Panc1 (cell line): ENCODE results near the gene LUC7L.

ENCODE experiments used
- CTCF ChIP-seq: fragments of 450-650 bp; IDR thresholded peaks from 2 replicates; pipeline ENCODE4 v1.5.1; 2017; ENCODE audit warnings: mild to moderate bottlenecking
- POLR2AphosphoS5 ChIP-seq: IDR thresholded peaks from 2 replicates; pipeline ENCODE4 v1.6.1; 2012; ENCODE audit warnings: mild to moderate bottlenecking, low read depth, low read length, moderate library complexity
- REST ChIP-seq, 2 experiments: IDR thresholded peaks; 2 replicates each; pipeline ENCODE4 v1.6.1; 2011 to 2012; ENCODE audit warnings: low read depth in 2 of 2, control low read depth in 1 of 2, low read length in 1 of 2, mild to moderate bottlenecking in 1 of 2, moderate library complexity in 1 of 2; ENCODE audit not compliant: insufficient read depth in 1 of 2
- SIN3A ChIP-seq: IDR thresholded peaks from 2 replicates; pipeline ENCODE4 v1.6.1; 2012; ENCODE audit warnings: low read depth, mild to moderate bottlenecking, low read length, moderate library complexity, borderline replicate concordance; ENCODE audit not compliant: insufficient read depth
- TCF7L2 ChIP-seq: IDR thresholded peaks from 2 replicates; pipeline ENCODE4 v1.6.1; 2011; ENCODE audit warnings: mild to moderate bottlenecking, low read depth, low read length, inconsistent platforms

- TF ChIP-seq CTCF = no peak
- no peak for TF ChIP-seq POLR2AphosphoS5
- no peak for TF ChIP-seq TCF7L2
- no peak for TF ChIP-seq SIN3A
- no peak for TF ChIP-seq REST (IDR thresholded peaks at IDR 0.05; ENCODE audit: insufficient read depth in 1 of 2, low read depth in 2 of 2, low read length in 1 of 2)
Observed at GRCh38 chr16:255183-255582, 25.9 kb upstream of the LUC7L start.
